ENCODE results near the gene AP3M1. TPM values are rescaled to one million over a fixed set of nuclear protein-coding genes. Genes with fewer than 3 reads are reported as not detected.

The AP3M1 gene
- polyA plus RNA-seq, 2 of the 4 experiments (the other 2 are of a cell fraction): 39.0 to 83.0 TPM

GRCh38 chr10:74081941-74082718 lies 68.5 kb downstream of the AP3M1 start:
- H3K27ac ChIP-seq: peak overlapping the region in 1 of 2 experiments; percentile 30; a peak in 1 of 6 replicates
- 79% methylated on average over 5 of the region's 5 CpGs for WGBS (ENCODE audit: missing lambda C conversion rate)
- ATAC-seq (no peak), DNase-seq (ENCODE audit: low read depth in 1 of 2, low spot score in 1 of 2) (no peak), FAIRE-seq (no peak)
- POLR2A ChIA-PET: interaction anchor here (0.6 to 1.9 kb wide), 3 partner anchors 83 to 238 kb away, joined by 3 to 11 read pairs (median 5); no protein-coding TSS in a partner anchor
- CTCF ChIA-PET: interaction anchor here (0.6 to 6.6 kb wide), 57 partner anchors 8 to 1118 kb away, joined by 3 to 64 read pairs (median 6); no protein-coding TSS in a partner anchor
- no peaks in the 10 kb centered on the region for H3K9me3 ChIP-seq
- TF ChIP-seq ATOH8 (CRISPR knock-in tag; IDR thresholded peaks at IDR 0.05; ENCODE audit: low read depth) (no peak), MAFK (IDR thresholded peaks at IDR 0.05; ENCODE audit: partially characterized antibody) (no peak), CBX8 (IDR thresholded peaks at IDR 0.05) (no peak), HMGXB4 (CRISPR knock-in tag; IDR thresholded peaks at IDR 0.05; ENCODE audit: borderline replicate concordance) (no peak), RARB (CRISPR knock-in tag; IDR thresholded peaks at IDR 0.05) (no peak), RFX5 (IDR thresholded peaks at IDR 0.05) (no peak), CBX2 (IDR thresholded peaks at IDR 0.05; ENCODE audit: borderline replicate concordance, low read depth) (no peak), EHMT2 (IDR thresholded peaks at IDR 0.05; ENCODE audit: low read depth) (no peak), GATA3 (IDR thresholded peaks at IDR 0.05; ENCODE audit: borderline replicate concordance) (no peak), ELK1 (IDR thresholded peaks at IDR 0.05; ENCODE audit: low read depth, low read length) (no peak)
- no peak overlapping the region for H3K4me3 ChIP-seq
- H3K4me1 ChIP-seq: peaks cover 60% of the 10 kb centered on the region
- H3K4me2 ChIP-seq: no peak overlapping the region

GRCh38 chr10:74081192-74081803 lies 69.3 kb downstream of the AP3M1 start:
- Histone ChIP-seq H3K4me1 (peaks cover 67% of the 10 kb centered on the region), H3K4me3 (no peak overlapping the region), H3K4me2 (peak overlapping the region; percentile 76), H3K9me3 (no peaks in the 10 kb centered on the region), H3K27ac (peak overlapping the region; percentile 77 to 80)
- WGBS (ENCODE audit: missing lambda C conversion rate): 30% methylated on average over 4 of the region's 4 CpGs
- ATAC-seq (peak; percentile 76 to 81; a peak in 5 of 6 replicates), FAIRE-seq (no peak), DNase-seq (ENCODE audit: low read depth in 1 of 2, low spot score in 1 of 2) (peak; percentile 64 to 83)
- ChIA-PET POLR2A (interaction anchor here (1.3 to 1.9 kb wide), 2 partner anchors 82 to 195 kb away, joined by 5 to 11 read pairs; no protein-coding TSS in a partner anchor), CTCF (interaction anchor here (0.6 to 6.6 kb wide), 63 partner anchors 8 to 1119 kb away, joined by 3 to 64 read pairs (median 6); no protein-coding TSS in a partner anchor)
- TF ChIP-seq HDAC2 (IDR thresholded peaks at IDR 0.05): no peak
- peak; percentile 79 to 84 for TF ChIP-seq RAD21 (conservative IDR thresholded peaks at IDR 0.05 in 1 of 2, IDR thresholded peaks at IDR 0.05 in 1 of 2)
- peak; percentile 77 for TF ChIP-seq CTCF (IDR thresholded peaks at IDR 0.05)
- TF ChIP-seq ZSCAN20 (CRISPR knock-in tag; IDR thresholded peaks at IDR 0.05): no peak
- no peak for TF ChIP-seq PBX3 (IDR thresholded peaks at IDR 0.05)
- TF ChIP-seq SMC3 (IDR thresholded peaks at IDR 0.05): peak; percentile 87
